A673 (cell line): Measurements from ENCODE around the gene MMP2.

Source experiments
- EZH2 ChIP-seq: fragments of 200-600 bp; sonication (generic); IDR thresholded peaks from 2 replicates; pipeline ENCODE4 v1.6.1; 2017; ENCODE audit warnings: borderline replicate concordance, low read depth, mild to moderate bottlenecking, mixed read lengths, antibody characterized with exemption, low read length; ENCODE audit not compliant: poor library complexity, severe bottlenecking
- TF ChIP-seq, protein P1 (sequence below): fragments of 300-800, 200-600 bp; sonication (generic); conservative IDR thresholded peaks from 2 replicates; pipeline ENCODE4 v1.5.1; 2017; ENCODE audit warnings: low read depth, mild to moderate bottlenecking, antibody characterized with exemption, low read length, moderate library complexity, mixed read lengths

DNA sequence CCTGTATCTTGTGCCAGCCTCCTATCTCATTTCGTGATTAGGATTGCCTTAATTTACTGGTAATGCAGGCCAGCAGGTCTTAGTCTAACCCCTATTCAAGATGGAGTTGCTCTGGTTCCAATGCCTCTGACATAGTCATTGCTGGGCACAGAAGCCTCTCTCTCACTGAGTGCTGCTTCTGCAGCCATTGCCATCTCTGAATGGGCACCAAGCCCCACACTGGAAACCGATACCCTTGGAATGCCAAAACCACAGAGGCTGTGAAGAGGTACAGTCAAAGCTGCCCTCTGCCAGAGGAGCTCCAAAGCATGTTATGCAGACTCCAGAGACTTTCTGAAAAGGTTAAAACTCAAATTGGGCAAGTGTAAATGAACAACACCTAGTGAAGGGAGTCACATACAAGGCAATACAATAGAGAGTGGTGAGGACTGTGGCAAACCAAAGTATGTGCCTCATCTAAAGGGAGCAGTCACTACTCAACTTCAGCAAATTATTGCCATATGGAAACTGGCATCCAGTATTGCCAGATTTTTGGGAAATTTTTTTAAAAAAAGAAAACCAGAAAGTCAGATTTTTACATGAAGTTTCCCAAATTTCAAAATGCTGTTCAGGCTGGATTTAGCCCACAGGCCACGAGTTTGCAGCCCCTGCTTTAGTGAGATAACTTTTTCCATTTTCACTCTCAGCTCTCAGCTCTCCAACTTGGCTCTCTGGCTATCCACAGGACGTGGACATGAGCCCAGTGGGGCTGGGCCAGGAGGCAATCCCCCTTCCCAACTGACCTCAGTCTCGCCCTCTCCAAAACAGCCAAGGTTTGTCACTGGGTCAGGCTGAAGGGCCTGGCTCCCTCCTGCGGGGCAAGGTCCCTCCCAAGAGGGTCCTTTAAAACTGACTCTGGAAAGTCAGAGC, 2.1 kb upstream of the MMP2 start:
- TF ChIP-seq, protein P1, sequence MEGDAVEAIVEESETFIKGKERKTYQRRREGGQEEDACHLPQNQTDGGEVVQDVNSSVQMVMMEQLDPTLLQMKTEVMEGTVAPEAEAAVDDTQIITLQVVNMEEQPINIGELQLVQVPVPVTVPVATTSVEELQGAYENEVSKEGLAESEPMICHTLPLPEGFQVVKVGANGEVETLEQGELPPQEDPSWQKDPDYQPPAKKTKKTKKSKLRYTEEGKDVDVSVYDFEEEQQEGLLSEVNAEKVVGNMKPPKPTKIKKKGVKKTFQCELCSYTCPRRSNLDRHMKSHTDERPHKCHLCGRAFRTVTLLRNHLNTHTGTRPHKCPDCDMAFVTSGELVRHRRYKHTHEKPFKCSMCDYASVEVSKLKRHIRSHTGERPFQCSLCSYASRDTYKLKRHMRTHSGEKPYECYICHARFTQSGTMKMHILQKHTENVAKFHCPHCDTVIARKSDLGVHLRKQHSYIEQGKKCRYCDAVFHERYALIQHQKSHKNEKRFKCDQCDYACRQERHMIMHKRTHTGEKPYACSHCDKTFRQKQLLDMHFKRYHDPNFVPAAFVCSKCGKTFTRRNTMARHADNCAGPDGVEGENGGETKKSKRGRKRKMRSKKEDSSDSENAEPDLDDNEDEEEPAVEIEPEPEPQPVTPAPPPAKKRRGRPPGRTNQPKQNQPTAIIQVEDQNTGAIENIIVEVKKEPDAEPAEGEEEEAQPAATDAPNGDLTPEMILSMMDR: no peak
- TF ChIP-seq EZH2: no peak
